Small intestine (tissue), 7 donors: ENCODE measurements around the gene NR6A1. TPM values are rescaled to one million over a fixed set of nuclear protein-coding genes. Genes with fewer than 3 reads are reported as not detected.

ENCODE experiments used
- DNase-seq, 2 donors: peaks; one replicate each; pipeline versions ENCODE4 v3.0.0 to v3.0.0-alpha.2; 2013
- FAIRE-seq: peaks from 2 replicates; lab custom pipeline; 2012; peaks lifted over from hg19 to GRCh38; lab: Jason Lieb, UNC
- H3K27ac ChIP-seq, 3 donors: one replicate each; pipeline ENCODE4 v1.5.1; 2013; ENCODE audit warnings: low read length in 2 of 3, mild to moderate bottlenecking in 2 of 3, control low read depth in 1 of 3, inconsistent platforms in 1 of 3, low read depth in 1 of 3, moderate library complexity in 1 of 3
- H3K27me3 ChIP-seq, 3 donors: one replicate each; pipeline ENCODE4 v1.6.1; 2013; ENCODE audit warnings: low read length in 3 of 3, inconsistent platforms in 1 of 3; ENCODE audit not compliant: control insufficient read depth in 3 of 3, insufficient read depth in 3 of 3
- H3K36me3 ChIP-seq, 3 donors: one replicate each; pipeline ENCODE4 v1.6.1; 2013; ENCODE audit warnings: low read length in 3 of 3, inconsistent platforms in 1 of 3, low read depth in 1 of 3, mild to moderate bottlenecking in 1 of 3, moderate library complexity in 1 of 3; ENCODE audit not compliant: control insufficient read depth in 3 of 3, insufficient read depth in 2 of 3
- H3K4me1 ChIP-seq, 3 donors: one replicate each; pipeline ENCODE4 v1.6.1; 2013; ENCODE audit warnings: low read length in 2 of 3, inconsistent platforms in 1 of 3, low read depth in 1 of 3, mild to moderate bottlenecking in 1 of 3, moderate library complexity in 1 of 3; ENCODE audit not compliant: control insufficient read depth in 3 of 3, insufficient read depth in 2 of 3
- H3K4me3 ChIP-seq, 3 donors: one replicate each; pipeline ENCODE4 v1.5.1; 2013; ENCODE audit warnings: low read length in 3 of 3, control low read depth in 1 of 3, inconsistent platforms in 1 of 3, low read depth in 1 of 3, mild to moderate bottlenecking in 1 of 3, moderate library complexity in 1 of 3
- H3K9me3 ChIP-seq, 2 donors: one replicate each; pipeline ENCODE4 v1.6.1; 2013; ENCODE audit warnings: low read depth in 1 of 2, low read length in 1 of 2; ENCODE audit not compliant: control insufficient read depth in 2 of 2, insufficient read depth in 1 of 2
- WGBS, 3 donors: extraction: QIAGEN DNeasy Blood & Tissue Kit; methylation state at CpG; one replicate each; pipeline ENCODE4 v1.1.7; 2013; 5-methylcytosine and 5-hydroxymethylcytosine counted together
- polyA plus RNA-seq, 4 donors: library from polyadenylated mRNA; stranded (reverse) in 3 of 4; unstranded in 1 of 4; fragments of 200-250 nt in 3 of 4; fragments of 120-200 nt in 1 of 4; gene quantifications; one replicate each; pipeline versions ENCODE4 v1.2.1 to v1.2.3, GENCODE V29; 2013
- donor health status: healthy with polysubstance abuse.
- donor health status: control.
- donor health status: control.
- donor health status: Bipolar disorder and iron deficiency.
- donor health status: healthy.

Gene NR6A1
- polyA plus RNA-seq, 4 donors = 2.3 to 6.0 (median 4.0) TPM

DNA sequence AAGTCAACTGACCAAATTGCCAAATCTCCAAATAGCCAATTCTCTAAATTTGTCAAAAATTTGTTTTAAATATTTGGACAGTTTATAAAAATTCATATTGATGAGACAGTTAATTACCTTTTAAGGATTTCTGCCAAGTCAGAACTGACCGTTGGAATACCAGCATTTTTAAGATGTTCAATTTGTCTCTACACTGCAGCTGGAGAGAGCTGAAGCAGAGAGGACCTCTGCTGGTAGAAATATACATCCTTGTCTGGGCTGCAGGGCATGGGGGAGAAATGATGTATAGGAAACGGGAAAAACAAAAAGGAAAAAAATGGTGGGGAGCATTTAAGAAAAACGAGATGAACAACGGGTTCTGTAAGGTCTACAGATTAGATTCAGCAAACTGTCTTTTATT, 16.8 kb downstream of the NR6A1 start:
- Histone ChIP-seq H3K36me3 (no peaks in the 10 kb centered on the region), H3K4me1 (peaks cover 0 to 4% (median 0%) of the 10 kb centered on the region in 3 donors), H3K4me3 (no peak overlapping the region), H3K9me3 (no peaks in the 10 kb centered on the region), H3K27ac (no peak overlapping the region), H3K27me3 (no peaks in the 10 kb centered on the region)
- FAIRE-seq (no peak), DNase-seq (no peak)
- 22 to 38% (median 31%) methylated on average over 4 of the region's 4 CpGs for WGBS, 3 donors

- FAIRE-seq (no peak), DNase-seq (no peak)
- no peaks in the 10 kb centered on the region for H3K36me3 ChIP-seq
- 67 to 84% (median 75%) methylated on average over 1 of the region's 1 CpG for WGBS, 3 donors
- H3K4me1 ChIP-seq = peaks cover 0 to 4% (median 0%) of the 10 kb centered on the region in 3 donors
- H3K4me3 ChIP-seq = no peak overlapping the region
- no peak overlapping the region for H3K27ac ChIP-seq
- H3K27me3 ChIP-seq = no peaks in the 10 kb centered on the region
- H3K9me3 ChIP-seq = no peaks in the 10 kb centered on the region
Observed at GRCh38 chr9:124752967-124753366, 18.1 kb downstream of the NR6A1 start.

- no peak for FAIRE-seq
- 77 to 87% (median 87%) methylated on average over 2 of the region's 2 CpGs for WGBS, 3 donors
- DNase-seq = no peak
Observed at GRCh38 chr9:124749781-124750180, 21.3 kb downstream of the NR6A1 start.

GRCh38 chr9:124749284-124749683, 21.8 kb downstream of the NR6A1 start:
- Histone ChIP-seq H3K4me1 (no peaks in the 10 kb centered on the region), H3K9me3 (no peaks in the 10 kb centered on the region), H3K27me3 (no peaks in the 10 kb centered on the region), H3K27ac (no peak overlapping the region), H3K4me3 (no peak overlapping the region), H3K36me3 (no peaks in the 10 kb centered on the region)
- 77 to 90% (median 90%) methylated on average over 3 of the region's 3 CpGs for WGBS, 3 donors
- FAIRE-seq = no peak
- no peak for DNase-seq

More at GRCh38 chr9:124749781-124750180, 21.3 kb downstream of the NR6A1 start:
- Histone ChIP-seq H3K27me3 (no peaks in the 10 kb centered on the region), H3K4me1 (no peaks in the 10 kb centered on the region), H3K9me3 (no peaks in the 10 kb centered on the region), H3K36me3 (no peaks in the 10 kb centered on the region), H3K4me3 (no peak overlapping the region), H3K27ac (no peak overlapping the region)

- DNase-seq = no peak
- no peak for FAIRE-seq
Observed at GRCh38 chr9:124747065-124747464, 24.0 kb downstream of the NR6A1 start.

GRCh38 chr9:124743686-124744348, 27.3 kb downstream of the NR6A1 start:
- Histone ChIP-seq H3K27ac (no peak overlapping the region), H3K9me3 (no peaks in the 10 kb centered on the region), H3K4me3 (no peak overlapping the region), H3K36me3 (no peaks in the 10 kb centered on the region), H3K27me3 (no peaks in the 10 kb centered on the region), H3K4me1 (peaks cover 0 to 2% (median 0%) of the 10 kb centered on the region in 3 donors)
- 52 to 70% (median 58%) methylated on average over 5 of the region's 5 CpGs for WGBS, 3 donors
- DNase-seq (peak; percentile 43 to 49), FAIRE-seq (no peak)

More at GRCh38 chr9:124747065-124747464, 24.0 kb downstream of the NR6A1 start:
- Histone ChIP-seq H3K4me1 (peaks cover 0 to 2% (median 0%) of the 10 kb centered on the region in 3 donors), H3K27me3 (no peaks in the 10 kb centered on the region), H3K4me3 (no peak overlapping the region), H3K36me3 (no peaks in the 10 kb centered on the region), H3K27ac (no peak overlapping the region), H3K9me3 (no peaks in the 10 kb centered on the region)
- 71 to 83% (median 76%) methylated on average over 4 of the region's 4 CpGs for WGBS, 3 donors

- H3K27ac ChIP-seq = no peak overlapping the region
- H3K4me1 ChIP-seq = peaks cover 0 to 2% (median 0%) of the 10 kb centered on the region in 3 donors
- H3K27me3 ChIP-seq = no peaks in the 10 kb centered on the region
- no peak for FAIRE-seq
- DNase-seq = no peak
- H3K9me3 ChIP-seq = no peaks in the 10 kb centered on the region
- H3K4me3 ChIP-seq = no peak overlapping the region
- no peaks in the 10 kb centered on the region for H3K36me3 ChIP-seq
Observed at GRCh38 chr9:124742940-124743339, 28.2 kb downstream of the NR6A1 start.

DNA sequence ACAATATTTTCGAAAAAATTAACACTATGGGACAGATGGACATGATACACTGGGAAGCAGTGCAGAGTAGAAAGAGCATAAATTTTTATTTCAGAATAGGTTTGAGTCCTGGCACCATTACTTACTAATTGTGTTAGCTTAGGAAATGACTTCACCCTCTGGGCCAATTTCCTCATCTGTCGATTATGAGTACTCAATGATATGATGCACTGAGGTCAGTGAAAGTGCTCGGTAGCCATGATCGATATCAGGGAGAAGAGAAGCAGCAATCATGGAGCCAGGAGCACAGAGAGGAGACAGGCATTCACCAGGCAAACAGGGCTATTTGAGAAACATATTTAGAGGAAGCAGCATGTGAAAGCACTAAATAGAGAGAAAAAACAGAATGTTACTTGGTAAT, 29.4 kb downstream of the NR6A1 start:
- H3K36me3 ChIP-seq = no peaks in the 10 kb centered on the region
- peaks cover 0 to 2% (median 0%) of the 10 kb centered on the region in 3 donors for H3K4me1 ChIP-seq
- no peak overlapping the region for H3K4me3 ChIP-seq
- H3K9me3 ChIP-seq = no peaks in the 10 kb centered on the region
- WGBS, 3 donors = 49 to 72% (median 57%) methylated on average over 4 of the region's 4 CpGs
- no peak for FAIRE-seq
- peak in 1 of 2 donors; percentile 64 for DNase-seq
- no peak overlapping the region for H3K27ac ChIP-seq
- H3K27me3 ChIP-seq = no peaks in the 10 kb centered on the region

GRCh38 chr9:124741149-124741548, 30.0 kb downstream of the NR6A1 start:
- Histone ChIP-seq H3K36me3 (no peaks in the 10 kb centered on the region), H3K4me1 (peaks cover 0 to 2% (median 0%) of the 10 kb centered on the region in 3 donors), H3K27ac (no peak overlapping the region), H3K4me3 (no peak overlapping the region), H3K9me3 (no peaks in the 10 kb centered on the region), H3K27me3 (no peaks in the 10 kb centered on the region)
- no peak for FAIRE-seq
- DNase-seq = no peak
- WGBS, 3 donors = 93 to 99% (median 96%) methylated on average over 4 of the region's 4 CpGs
